Tibial nerve (tissue), 3 donors: ENCODE results near the gene SMIM9.

Source experiments
- CTCF ChIP-seq, 5 experiments: fragments of 200-600 bp in 3 of 5; fragments of 450-650 bp in 2 of 5; sonication (generic) in 3 of 5; IDR thresholded peaks; one replicate each; pipeline ENCODE4 v1.5.1; 2016 to 2019; ENCODE audit warnings: antibody characterized with exemption in 5 of 5, mild to moderate bottlenecking in 3 of 5, moderate library complexity in 2 of 5
- POLR2A ChIP-seq, 2 donors: fragments of 450-650 bp; IDR thresholded peaks; one replicate each; pipeline ENCODE4 v1.6.1; 2017; ENCODE audit warnings: antibody characterized with exemption in 2 of 2, mild to moderate bottlenecking in 2 of 2, moderate library complexity in 2 of 2

GRCh38 chrX:154793084-154793795 is 41.2 kb downstream of the SMIM9 start:
- no peak for TF ChIP-seq CTCF (IDR thresholded peaks at IDR 0.05)
- TF ChIP-seq POLR2A (IDR thresholded peaks at IDR 0.05) = no peak
